K562 (cell line): ENCODE measurements around the gene WASF1. TPM values are rescaled to one million over a fixed set of nuclear protein-coding genes. Genes with fewer than 3 reads are reported as not detected.
A peak's percentile ranks its signal among the peaks of the same experiment; 100 is the strongest.

ENCODE experiments used
- ATAC-seq: fragments of 200-7000 bp; cut with Tn5 transposase; 3 replicates; pipeline ENCODE4 v1.9.1; 2020; ENCODE audit warnings: moderate library complexity
- BruUV-seq: library from RNA; stranded (reverse); fragments of 400-500 nt; replicated peaks from 2 replicates; lab custom pipeline; 2021; lab: Mats Ljungman, UMichigan
- CTCF ChIA-PET: fragments of 300-600 bp; formaldehyde crosslinking; extraction: SDS; loops from one replicate; lab custom pipeline; 2021; ENCODE audit warnings: low intra/inter-chr PET ratio; lab: Yijun Ruan, JAX
- POLR2A ChIA-PET: fragments of 300-600, 350-650 bp; sonication (Branson Sonifier 250); formaldehyde crosslinking; extraction: SDS; loops from one replicate; lab custom pipeline; 2021; ENCODE audit warnings: antibody characterized with exemption, inconsistent platforms; lab: Yijun Ruan, JAX
- DNase-seq, 4 experiments: peaks; one replicate each; pipeline versions ENCODE4 v3.0.0 to v3.0.0-alpha.2; 2011 to 2018; ENCODE audit warnings: low spot score in 3 of 4, mixed read lengths in 3 of 4; ENCODE audit errors: extremely low read depth in 1 of 4
- FAIRE-seq: peaks from 2 replicates; lab custom pipeline; 2011; peaks lifted over from hg19 to GRCh38; lab: Jason Lieb, UNC
- H2AFZ ChIP-seq: 2 replicates; pipeline ENCODE4 v1.6.0; 2011; ENCODE audit warnings: low read depth, low read length, control low read depth, inconsistent platforms
- H3K27ac ChIP-seq: fragments of 200-600 bp; 3 replicates; pipeline ENCODE4 v1.8.0; 2011; ENCODE audit warnings: low read depth, mild to moderate bottlenecking, control low read depth, inconsistent platforms, low read length, moderate library complexity, mixed read lengths; ENCODE audit errors: extremely low read depth
- H3K27me3 ChIP-seq, 2 experiments: fragments of 300-600 bp in 1 of 2; 2 replicates in 1 of 2; 3 replicates in 1 of 2; pipeline versions ENCODE4 v1.6.0 to v1.8.0; 2011; ENCODE audit warnings: inconsistent platforms in 2 of 2, low read length in 2 of 2, mild to moderate bottlenecking in 1 of 2, mixed read lengths in 1 of 2, moderate library complexity in 1 of 2; ENCODE audit not compliant: control insufficient read depth in 2 of 2, insufficient read depth in 2 of 2
- H3K36me3 ChIP-seq: fragments of 300-600 bp; 3 replicates; pipeline ENCODE4 v1.8.0; 2011; ENCODE audit warnings: mild to moderate bottlenecking, low read length, inconsistent platforms; ENCODE audit not compliant: control insufficient read depth, insufficient read depth
- H3K4me1 ChIP-seq, 2 experiments: fragments of 200-600 bp in 1 of 2; replicated peaks in 1 of 2; 2 replicates in 1 of 2; 3 replicates in 1 of 2; pipeline versions ENCODE4 v1.5.1 to v1.8.0; 2011; ENCODE audit warnings: inconsistent platforms in 2 of 2, low read length in 2 of 2, mild to moderate bottlenecking in 1 of 2, mixed read lengths in 1 of 2, moderate library complexity in 1 of 2; ENCODE audit not compliant: control insufficient read depth in 2 of 2, insufficient read depth in 2 of 2
- H3K4me2 ChIP-seq: 2 replicates; pipeline ENCODE4 v1.6.1; 2011; ENCODE audit warnings: low read length, control low read depth, inconsistent platforms, mixed read lengths; ENCODE audit not compliant: insufficient read depth
- H3K4me3 ChIP-seq: fragments of 200-600 bp; sonication (generic), shearing (Covaris generic); 2 replicates; pipeline ENCODE4 v1.5.1; 2016; ENCODE audit warnings: control low read depth, inconsistent platforms
- H3K79me2 ChIP-seq: fragments of 200-600 bp; 3 replicates; pipeline ENCODE4 v1.8.0; 2011; ENCODE audit warnings: low read length, inconsistent platforms; ENCODE audit not compliant: control insufficient read depth, insufficient read depth
- H3K9ac ChIP-seq, 2 experiments: 2 replicates each; pipeline versions ENCODE4 v1.6.0 to v1.6.1; 2011; ENCODE audit warnings: low read depth in 2 of 2, low read length in 2 of 2, control low read depth in 1 of 2, inconsistent platforms in 1 of 2, mild to moderate bottlenecking in 1 of 2, mixed read lengths in 1 of 2; ENCODE audit not compliant: insufficient read depth in 1 of 2
- H3K9me1 ChIP-seq: one replicate; pipeline ENCODE4 v1.6.0; 2011; ENCODE audit warnings: inconsistent platforms, mild to moderate bottlenecking, low read length, moderate library complexity; ENCODE audit not compliant: control insufficient read depth, insufficient read depth
- H3K9me3 ChIP-seq: replicated peaks from 2 replicates; pipeline ENCODE4 v1.5.1; 2011; ENCODE audit warnings: low read depth, low read length, inconsistent platforms; ENCODE audit not compliant: control insufficient read depth, insufficient read depth
- H4K20me1 ChIP-seq: replicated peaks from 2 replicates; pipeline ENCODE4 v1.6.1; 2011; ENCODE audit warnings: low read length, inconsistent platforms, mixed read lengths; ENCODE audit not compliant: control insufficient read depth, insufficient read depth
- ARID1B ChIP-seq: fragments of 450-650 bp; IDR thresholded peaks from 2 replicates; pipeline ENCODE4 v1.6.1; 2016; ENCODE audit warnings: antibody characterized with exemption, mild to moderate bottlenecking, inconsistent platforms
- CBFA2T3 ChIP-seq: fragments of 450-650 bp; IDR thresholded peaks from 2 replicates; pipeline ENCODE4 v1.6.1; 2017
- CEBPG ChIP-seq, 3 experiments: fragments of 200-800 bp in 1 of 3; sonication (Bioruptor generic) in 1 of 3; sonication (generic) in 1 of 3; formaldehyde crosslinking in 1 of 3; IDR thresholded peaks in 2 of 3; conservative IDR thresholded peaks in 1 of 3; 2 replicates each; pipeline versions ENCODE4 v1.6.1 to v1.8.0; 2016 to 2022; ENCODE audit warnings: missing compliant biosample characterization in 2 of 3, missing genetic modification characterization in 2 of 3, mild to moderate bottlenecking in 1 of 3, missing genetic modification reagents in 1 of 3
- CHD4 ChIP-seq: fragments of 200-600 bp; sonication (generic); IDR thresholded peaks from 3 replicates; pipeline ENCODE4 v1.6.1; 2012; ENCODE audit warnings: low read depth, mild to moderate bottlenecking, mixed read lengths, low read length, inconsistent platforms; ENCODE audit not compliant: insufficient read depth, insufficient replicate concordance, poor library complexity, severe bottlenecking
- GTF2E2 ChIP-seq: fragments of 200-800 bp; sonication (Bioruptor generic); IDR thresholded peaks from 2 replicates; pipeline ENCODE4 v1.6.1; 2016; ENCODE audit warnings: missing genetic modification characterization, missing compliant biosample characterization
- HNRNPLL ChIP-seq: fragments of 200-400 bp; formaldehyde crosslinking; IDR thresholded peaks from 2 replicates; pipeline ENCODE4 v1.6.1; 2017; ENCODE audit warnings: low read length, low read depth, mild to moderate bottlenecking; ENCODE audit not compliant: poor library complexity, severe bottlenecking
- MXI1 ChIP-seq: IDR thresholded peaks from 2 replicates; pipeline ENCODE4 v1.6.1; 2011; ENCODE audit warnings: low read depth, mild to moderate bottlenecking, improper control_type of control experiment, low read length
- TCF3 ChIP-seq: sonication (generic); formaldehyde crosslinking; IDR thresholded peaks from 2 replicates; pipeline ENCODE4 v1.4.0; 2020; ENCODE audit warnings: mild to moderate bottlenecking, missing genetic modification reagents
- WGBS: fragments of 100-300 bp; shearing (Covaris generic); methylation state at CpG from one replicate; pipeline ENCODE4 v1.1.6; 2016; ENCODE audit warnings: low coverage, mixed read lengths; ENCODE audit not compliant: insufficient coverage; ENCODE audit errors: missing lambda C conversion rate; 5-methylcytosine and 5-hydroxymethylcytosine counted together
- in situ Hi-C: fragments of 300-500 bp; cut with MboI; formaldehyde crosslinking; loops from 4 replicates; pipeline ENCODE4 v1.15.0; 2018; ENCODE audit warnings: inconsistent platforms, mixed read lengths
- intact Hi-C: fragments of 100-400 bp; cut with micrococcal nuclease; formaldehyde crosslinking; loops from 2 replicates; pipeline ENCODE4 v1.14.2; 2022
- polyA plus RNA-seq, 8 experiments: library from polyadenylated mRNA; depleted of rRNA in 4 of 8; stranded (reverse) in 5 of 8; unstranded in 3 of 8; fragments of >200 nt; fragmentation: Nextera tagmentation in 2 of 8; fragmentation: Illumina TruSeq in 1 of 8; extraction: Ambion mirVana in 2 of 8; extraction: Trizol in 1 of 8; gene quantifications; 2 replicates each; pipeline versions ENCODE4 v1.2.1 to v1.2.3, GENCODE V29; 2011 to 2014; ENCODE audit warnings: inconsistent platforms in 1 of 8, missing spikeins in 1 of 8
- total RNA-seq, 7 experiments: library from RNA; depleted of rRNA in 6 of 7; stranded (reverse); fragments of >200 nt in 6 of 7; fragmentation: Illumina TruSeq in 2 of 7; extraction: Trizol in 2 of 7; gene quantifications; 2 replicates each; pipeline versions ENCODE4 v1.2.1 to v1.2.3, GENCODE V29; 2011 to 2021; ENCODE audit warnings: low replicate concordance in 1 of 7

Gene WASF1
- total and polyA plus RNA-seq, 9 of the 15 experiments (the other 6 are each of a cell fraction or from before 2014, with no cell fraction given) = 2.1 to 18.2 (median 7.4) TPM

DNA sequence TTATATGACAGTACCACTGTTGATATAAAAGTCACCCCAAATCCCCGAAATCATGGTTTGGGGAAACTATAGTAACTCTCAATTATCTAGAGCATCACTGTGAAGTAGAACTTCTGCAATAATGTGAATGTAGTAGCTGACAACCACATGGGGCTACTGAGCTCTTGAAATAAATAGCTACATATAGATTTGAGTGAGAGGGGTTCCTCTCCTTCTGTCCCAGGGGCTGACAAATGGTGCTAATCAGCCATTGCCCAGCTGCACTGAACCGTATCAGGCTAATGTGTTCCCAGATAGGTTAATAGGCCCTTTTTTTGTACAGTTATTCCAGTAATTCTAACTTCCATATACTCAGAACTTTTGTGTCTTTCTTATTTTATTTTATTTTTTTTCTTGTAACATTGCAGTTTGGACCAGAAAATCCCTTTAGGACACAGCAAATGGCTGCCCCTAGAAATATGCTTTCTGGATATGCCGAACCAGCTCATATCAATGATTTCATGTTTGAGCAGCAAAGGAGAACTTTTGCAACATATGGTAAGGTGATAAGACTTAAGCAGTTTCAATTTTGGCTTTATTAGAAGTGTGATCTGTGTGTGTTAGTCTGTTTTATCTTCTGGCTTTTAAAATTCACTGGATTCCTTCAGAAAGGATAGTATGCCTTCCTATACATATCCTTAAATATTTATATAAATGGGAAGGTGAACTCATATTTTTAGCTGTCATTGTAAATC, 21.8 kb upstream of the WASF1 start:
- H3K9ac ChIP-seq = no peak overlapping the region
- H3K4me1 ChIP-seq = peaks cover 0 to 3% of the 10 kb centered on the region in 2 experiments; a peak in 1 of 5 replicates
- H3K4me3 ChIP-seq = no peak overlapping the region
- WGBS = 46% methylated on average over 3 of the region's 3 CpGs
- H4K20me1 ChIP-seq = no peaks in the 10 kb centered on the region
- peaks cover 8% of the 10 kb centered on the region; the same call in 2 of the 3 replicates for H3K79me2 ChIP-seq
- H3K36me3 ChIP-seq = no peaks in the 10 kb centered on the region; the same call in 2 of the 3 replicates
- no peak overlapping the region for H3K4me2 ChIP-seq
- POLR2A ChIA-PET = interaction anchor here (1.0 to 1.5 kb wide), 2 partner anchors 15 to 22 kb away, joined by 3 to 4 read pairs; partner anchors contain the start of gene WASF1
- DNase-seq (peak in 1 of 4 experiments; percentile 26), ATAC-seq (peak; percentile 62)
- BruUV-seq = no TSS peak
- peak overlapping the region; percentile 12; the same call in 1 of the 3 replicates for H3K27ac ChIP-seq
- intact Hi-C loops (no loop called here), in situ Hi-C loops (no loop called here)
- H3K27me3 ChIP-seq = no peaks in the 10 kb centered on the region
- H3K9me3 ChIP-seq = no peaks in the 10 kb centered on the region
- no peak overlapping the region for H2AFZ ChIP-seq
- TF ChIP-seq CBFA2T3 (peak; percentile 48), ARID1B (0 out of 2 replicates have a peak, but pooled peaks have one; percentile 4), GTF2E2 (tag) (no peak), HNRNPLL (no peak), TCF3 (peak; percentile 5; the same call in 1 of the 2 replicates), CEBPG (CRISPR knock-in tag; IDR thresholded peaks at IDR 0.05) (no peak), CEBPG (tag; conservative IDR thresholded peaks at IDR 0.05 in 1 of 2, IDR thresholded peaks at IDR 0.05 in 1 of 2) (no peak), CHD4 (no peak), MXI1 (no peak)
- TF ChIP-seq, all 486 proteins: peak for 3
- CTCF ChIA-PET = no interaction called here
- FAIRE-seq = no peak
- H3K9me1 ChIP-seq = no peaks in the 10 kb centered on the region
